K562 (cell line): ENCODE measurements around the gene OLFML2A. TPM values are rescaled to one million over a fixed set of nuclear protein-coding genes. Genes with fewer than 3 reads are reported as not detected.

ENCODE experiments used
- CBFA2T3 ChIP-seq: fragments of 450-650 bp; IDR thresholded peaks from 2 replicates; pipeline ENCODE4 v1.6.1; 2017
- CBFB ChIP-seq: sonication (generic); formaldehyde crosslinking; IDR thresholded peaks from 2 replicates; pipeline ENCODE4 v1.4.0; 2020; ENCODE audit warnings: mild to moderate bottlenecking, missing genetic modification reagents
- CC2D1A ChIP-seq: fragments of 450-650 bp; IDR thresholded peaks from 2 replicates; pipeline ENCODE4 v1.6.1; 2017; ENCODE audit warnings: mild to moderate bottlenecking
- EP400 ChIP-seq: fragments of 450-650 bp; IDR thresholded peaks from 2 replicates; pipeline ENCODE4 v1.6.1; 2017; ENCODE audit warnings: antibody characterized with exemption, mild to moderate bottlenecking, moderate library complexity
- EWSR1 ChIP-seq: fragments of 450-650 bp; IDR thresholded peaks from 2 replicates; pipeline ENCODE4 v1.6.1; 2018; ENCODE audit warnings: borderline replicate concordance, mild to moderate bottlenecking, low read depth, moderate library complexity; ENCODE audit not compliant: partially characterized antibody
- HNRNPUL1 ChIP-seq: fragments of 200-400 bp; formaldehyde crosslinking; IDR thresholded peaks from 2 replicates; pipeline ENCODE4 v1.6.1; 2017; ENCODE audit warnings: low read length
- HSF4 ChIP-seq: fragments of 250-450 bp; sonication (Bioruptor Pico); IDR thresholded peaks from 2 replicates; pipeline ENCODE4 v2.1.2; 2022; ENCODE audit warnings: mild to moderate bottlenecking, moderate library complexity, borderline replicate concordance
- LEF1 ChIP-seq: fragments of 450-650 bp; IDR thresholded peaks from 2 replicates; pipeline ENCODE4 v1.6.1; 2016; ENCODE audit warnings: mild to moderate bottlenecking
- MBD2 ChIP-seq: sonication (generic); IDR thresholded peaks from 2 replicates; pipeline ENCODE4 v1.6.1; 2016; ENCODE audit warnings: low read depth, borderline replicate concordance
- MTA2 ChIP-seq: fragments of 450-650 bp; IDR thresholded peaks from 2 replicates; pipeline ENCODE4 v1.6.1; 2016; ENCODE audit warnings: low read depth
- MYNN ChIP-seq, 2 experiments: sonication (generic); formaldehyde crosslinking in 1 of 2; IDR thresholded peaks; 2 replicates each; pipeline versions ENCODE4 v1.5.0 to v1.6.1; 2016 to 2020; ENCODE audit warnings: antibody characterized with exemption in 1 of 2, missing genetic modification reagents in 1 of 2
- NELFE ChIP-seq: IDR thresholded peaks from 2 replicates; pipeline ENCODE4 v1.6.1; 2011; ENCODE audit warnings: mild to moderate bottlenecking; ENCODE audit not compliant: insufficient read depth, insufficient read length
- PHF20 ChIP-seq: fragments of 450-650 bp; IDR thresholded peaks from 2 replicates; pipeline ENCODE4 v1.6.1; 2018; ENCODE audit not compliant: partially characterized antibody
- RFX5 ChIP-seq: IDR thresholded peaks from 2 replicates; pipeline ENCODE4 v1.6.1; 2011; ENCODE audit warnings: low read depth, mild to moderate bottlenecking, improper control_type of control experiment, low read length
- SRSF1 ChIP-seq: fragments of 200-400 bp; formaldehyde crosslinking; IDR thresholded peaks from 2 replicates; pipeline ENCODE4 v1.6.1; 2017; ENCODE audit warnings: mild to moderate bottlenecking, low read depth, low read length, moderate library complexity
- SUPT5H ChIP-seq: fragments of 450-650 bp; IDR thresholded peaks from 2 replicates; pipeline ENCODE4 v1.6.1; 2016
- TRIM28 ChIP-seq: fragments of 450-650 bp; IDR thresholded peaks from 2 replicates; pipeline ENCODE4 v1.6.1; 2017
- XRCC5 ChIP-seq: fragments of 200-400 bp; formaldehyde crosslinking; IDR thresholded peaks from 2 replicates; pipeline ENCODE4 v1.6.1; 2017; ENCODE audit warnings: low read depth, mild to moderate bottlenecking, low read length
- ZBTB7A ChIP-seq: IDR thresholded peaks from 2 replicates; pipeline ENCODE4 v1.6.1; 2011; ENCODE audit warnings: low read depth, mild to moderate bottlenecking, low read length, moderate library complexity, borderline replicate concordance; ENCODE audit not compliant: control insufficient read depth
- ZC3H4 ChIP-seq: sonication (generic); formaldehyde crosslinking; IDR thresholded peaks from 2 replicates; pipeline ENCODE4 v1.9.0; 2021; ENCODE audit warnings: missing genetic modification reagents, borderline replicate concordance
- ZNF121 ChIP-seq: sonication (generic); formaldehyde crosslinking; conservative IDR thresholded peaks from 2 replicates; pipeline ENCODE4 v1.8.0; 2022; ENCODE audit warnings: missing genetic modification reagents
- ZNF431 ChIP-seq: sonication (generic); formaldehyde crosslinking; IDR thresholded peaks from 2 replicates; pipeline ENCODE4 v1.8.0; 2022; ENCODE audit warnings: mild to moderate bottlenecking, missing genetic modification reagents
- ZNF57 ChIP-seq: fragments of 450-650 bp; formaldehyde crosslinking; IDR thresholded peaks from 2 replicates; pipeline ENCODE4 v1.4.0; 2020; ENCODE audit warnings: mild to moderate bottlenecking, moderate library complexity
- ZNF668 ChIP-seq: fragments of 250-450 bp; sonication (Bioruptor Pico); IDR thresholded peaks from 2 replicates; pipeline ENCODE4 v1.8.0; 2022; ENCODE audit warnings: mild to moderate bottlenecking, inconsistent platforms
- ZNF77 ChIP-seq: fragments of 250-450 bp; sonication (Bioruptor Pico); IDR thresholded peaks from 2 replicates; pipeline ENCODE4 v1.5.0; 2020
- polyA plus RNA-seq, 8 experiments: library from polyadenylated mRNA; depleted of rRNA in 4 of 8; stranded (reverse) in 5 of 8; unstranded in 3 of 8; fragments of >200 nt; fragmentation: Nextera tagmentation in 2 of 8; fragmentation: Illumina TruSeq in 1 of 8; extraction: Ambion mirVana in 2 of 8; extraction: Trizol in 1 of 8; gene quantifications; 2 replicates each; pipeline versions ENCODE4 v1.2.1 to v1.2.3, GENCODE V29; 2011 to 2014; ENCODE audit warnings: inconsistent platforms in 1 of 8, missing spikeins in 1 of 8
- total RNA-seq, 7 experiments: library from RNA; depleted of rRNA in 6 of 7; stranded (reverse); fragments of >200 nt in 6 of 7; fragmentation: Illumina TruSeq in 2 of 7; extraction: Trizol in 2 of 7; gene quantifications; 2 replicates each; pipeline versions ENCODE4 v1.2.1 to v1.2.3, GENCODE V29; 2011 to 2021; ENCODE audit warnings: low replicate concordance in 1 of 7
- TF ChIP-seq, protein P1 (sequence below), 2 experiments: fragments of 450-650 bp; IDR thresholded peaks; 2 replicates each; pipeline ENCODE4 v1.6.1; 2018; ENCODE audit warnings: mild to moderate bottlenecking in 2 of 2, low read depth in 1 of 2; ENCODE audit not compliant: partially characterized antibody in 2 of 2
- TF ChIP-seq, protein P2 (sequence below): fragments of 250-450 bp; sonication (Bioruptor Pico); IDR thresholded peaks from 2 replicates; pipeline ENCODE4 v1.8.0; 2021; ENCODE audit warnings: moderate library complexity, mild to moderate bottlenecking, inconsistent platforms

OLFML2A gene
- total and polyA plus RNA-seq, 9 of the 15 experiments (the other 6 are each of a cell fraction or from before 2014, with no cell fraction given), result 0.16 TPM; not detected in 8

DNA sequence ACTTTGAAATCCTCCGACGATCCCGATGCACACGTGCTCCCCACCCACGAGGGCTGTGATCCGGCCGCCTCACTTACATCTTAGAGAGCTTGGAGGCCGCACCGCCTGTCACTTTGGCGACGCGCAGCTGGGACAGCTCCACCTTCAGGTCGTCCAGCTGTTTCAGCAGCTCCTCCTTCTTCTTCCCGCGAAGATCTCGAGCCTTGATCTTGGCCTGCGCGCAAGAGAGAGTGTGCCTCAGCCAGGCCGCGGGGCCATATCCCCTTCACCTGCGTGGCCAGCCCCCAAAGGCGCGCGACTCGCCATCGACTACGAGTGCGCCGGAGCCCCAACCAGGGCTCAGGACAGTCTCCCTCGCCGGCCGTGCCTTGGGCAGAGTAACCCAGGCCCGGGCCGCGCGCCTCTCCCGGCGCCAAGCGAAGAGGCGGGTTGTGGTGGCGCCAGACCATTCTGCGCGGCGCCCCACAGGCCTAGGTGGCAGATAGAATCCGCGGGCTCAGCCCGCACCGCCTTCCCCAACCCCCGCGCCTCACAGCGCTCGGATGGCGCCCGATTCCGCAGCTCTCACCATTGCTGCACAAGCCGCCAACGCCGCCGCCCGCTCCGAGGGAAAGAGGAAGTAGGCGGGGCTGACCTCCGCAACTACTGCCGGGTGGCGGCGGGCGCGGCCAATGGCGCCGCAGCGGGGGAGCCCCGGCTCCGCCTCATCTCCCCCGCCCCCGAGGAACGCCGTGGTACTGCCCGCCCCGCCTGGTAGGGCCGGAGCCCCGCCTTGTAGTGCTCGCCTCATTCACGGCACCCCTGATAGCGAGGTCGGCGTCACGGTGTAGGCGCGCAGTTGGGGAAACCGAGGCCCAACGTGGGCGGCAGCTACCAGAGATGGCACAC lies 84.7 kb downstream of the OLFML2A start, which contains the start of the genes ARPC5L and RPL35 (continued):
- TF ChIP-seq, protein P1, sequence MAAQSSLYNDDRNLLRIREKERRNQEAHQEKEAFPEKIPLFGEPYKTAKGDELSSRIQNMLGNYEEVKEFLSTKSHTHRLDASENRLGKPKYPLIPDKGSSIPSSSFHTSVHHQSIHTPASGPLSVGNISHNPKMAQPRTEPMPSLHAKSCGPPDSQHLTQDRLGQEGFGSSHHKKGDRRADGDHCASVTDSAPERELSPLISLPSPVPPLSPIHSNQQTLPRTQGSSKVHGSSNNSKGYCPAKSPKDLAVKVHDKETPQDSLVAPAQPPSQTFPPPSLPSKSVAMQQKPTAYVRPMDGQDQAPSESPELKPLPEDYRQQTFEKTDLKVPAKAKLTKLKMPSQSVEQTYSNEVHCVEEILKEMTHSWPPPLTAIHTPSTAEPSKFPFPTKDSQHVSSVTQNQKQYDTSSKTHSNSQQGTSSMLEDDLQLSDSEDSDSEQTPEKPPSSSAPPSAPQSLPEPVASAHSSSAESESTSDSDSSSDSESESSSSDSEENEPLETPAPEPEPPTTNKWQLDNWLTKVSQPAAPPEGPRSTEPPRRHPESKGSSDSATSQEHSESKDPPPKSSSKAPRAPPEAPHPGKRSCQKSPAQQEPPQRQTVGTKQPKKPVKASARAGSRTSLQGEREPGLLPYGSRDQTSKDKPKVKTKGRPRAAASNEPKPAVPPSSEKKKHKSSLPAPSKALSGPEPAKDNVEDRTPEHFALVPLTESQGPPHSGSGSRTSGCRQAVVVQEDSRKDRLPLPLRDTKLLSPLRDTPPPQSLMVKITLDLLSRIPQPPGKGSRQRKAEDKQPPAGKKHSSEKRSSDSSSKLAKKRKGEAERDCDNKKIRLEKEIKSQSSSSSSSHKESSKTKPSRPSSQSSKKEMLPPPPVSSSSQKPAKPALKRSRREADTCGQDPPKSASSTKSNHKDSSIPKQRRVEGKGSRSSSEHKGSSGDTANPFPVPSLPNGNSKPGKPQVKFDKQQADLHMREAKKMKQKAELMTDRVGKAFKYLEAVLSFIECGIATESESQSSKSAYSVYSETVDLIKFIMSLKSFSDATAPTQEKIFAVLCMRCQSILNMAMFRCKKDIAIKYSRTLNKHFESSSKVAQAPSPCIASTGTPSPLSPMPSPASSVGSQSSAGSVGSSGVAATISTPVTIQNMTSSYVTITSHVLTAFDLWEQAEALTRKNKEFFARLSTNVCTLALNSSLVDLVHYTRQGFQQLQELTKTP (IDR thresholded peaks at IDR 0.05; ENCODE audit: low read depth in 1 of 2, partially characterized antibody in 2 of 2), result no peak
- TF ChIP-seq CBFA2T3, result no peak
- no peak for TF ChIP-seq CC2D1A
- TF ChIP-seq, protein P2, sequence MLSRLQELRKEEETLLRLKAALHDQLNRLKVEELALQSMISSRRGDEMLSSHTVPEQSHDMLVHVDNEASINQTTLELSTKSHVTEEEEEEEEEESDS (CRISPR knock-in tag), result no peak
- TF ChIP-seq MYNN (IDR thresholded peaks at IDR 0.05), result no peak
- no peak for TF ChIP-seq MYNN (CRISPR knock-in tag; IDR thresholded peaks at IDR 0.05)
- peak; percentile 80 for TF ChIP-seq MTA2
- TF ChIP-seq EWSR1, result no peak
- peak; percentile 97 for TF ChIP-seq SUPT5H
- TF ChIP-seq ZNF121 (CRISPR knock-in tag), result no peak
- TF ChIP-seq RFX5, result no peak
- TF ChIP-seq ZBTB7A, result no peak
- TF ChIP-seq ZNF57 (CRISPR knock-in tag), result no peak
- no peak for TF ChIP-seq NELFE
- TF ChIP-seq PHF20, result peak; percentile 91
- no peak for TF ChIP-seq ZC3H4 (CRISPR knock-in tag)
- TF ChIP-seq XRCC5, result peak; percentile 42; the same call in 1 of the 2 replicates
- no peak for TF ChIP-seq ZNF431 (CRISPR knock-in tag)
- no peak; the same call in 1 of the 2 replicates for TF ChIP-seq LEF1
- peak; percentile 87 for TF ChIP-seq SRSF1
- 0 out of 2 replicates have a peak, but pooled peaks have one; percentile 42 for TF ChIP-seq CBFB (CRISPR knock-in tag)
- no peak for TF ChIP-seq HSF4
- TF ChIP-seq EP400, result no peak
- TF ChIP-seq HNRNPUL1, result no peak
- no peak for TF ChIP-seq TRIM28
- peak; percentile 92 for TF ChIP-seq MBD2
- no peak for TF ChIP-seq ZNF77 (CRISPR knock-in tag)
- no peak for TF ChIP-seq ZNF668 (CRISPR knock-in tag)
